Heart right ventricle (tissue), 16 donors: Measurements from ENCODE around the gene ATP13A1. TPM values are rescaled to one million over a fixed set of nuclear protein-coding genes. Genes with fewer than 3 reads are reported as not detected.

Experiments used
- ATAC-seq, 8 donors: fragments of 200-7000 bp; cut with Tn5 transposase; one replicate each; pipeline ENCODE4 v1.9.1; 2020; ENCODE audit warnings: mild to moderate bottlenecking in 8 of 8, moderate library complexity in 8 of 8, moderate number of reproducible peaks in 1 of 8
- DNase-seq, 2 donors: peaks; one replicate each; pipeline ENCODE4 v3.0.0-alpha.2; 2020
- H3K27ac ChIP-seq, 10 donors: fragments of 200-600 bp; sonication (generic) in 2 of 10; one replicate each; pipeline versions ENCODE4 v1.5.0 to v1.8.0; 2020 to 2022; ENCODE audit warnings: mild to moderate bottlenecking in 3 of 10
- H3K27me3 ChIP-seq, 7 donors: fragments of 200-600 bp; one replicate each; pipeline ENCODE4 v1.8.0; 2021 to 2022; ENCODE audit warnings: mild to moderate bottlenecking in 2 of 7
- H3K36me3 ChIP-seq, 9 donors: fragments of 200-600 bp; sonication (generic) in 1 of 9; one replicate each; pipeline versions ENCODE4 v1.5.0 to v1.8.0; 2020 to 2022; ENCODE audit warnings: mild to moderate bottlenecking in 2 of 9
- H3K4me1 ChIP-seq, 9 donors: fragments of 200-600 bp; sonication (generic) in 1 of 9; one replicate each; pipeline versions ENCODE4 v1.5.0 to v1.8.0; 2020 to 2022; ENCODE audit warnings: mild to moderate bottlenecking in 4 of 9
- H3K4me3 ChIP-seq, 10 donors: fragments of 200-600 bp; sonication (generic) in 2 of 10; one replicate each; pipeline versions ENCODE4 v1.5.0 to v1.8.0; 2020 to 2022; ENCODE audit warnings: mild to moderate bottlenecking in 7 of 10, moderate library complexity in 2 of 10
- H3K9me3 ChIP-seq, 11 donors: fragments of 200-600 bp in 10 of 11; sonication (generic) in 2 of 11; one replicate each; pipeline versions ENCODE4 v1.5.0 to v1.8.0; 2013 to 2022; ENCODE audit warnings: mild to moderate bottlenecking in 2 of 11, control low read depth in 1 of 11, moderate library complexity in 1 of 11
- CTCF ChIP-seq, 9 donors: fragments of 200-600 bp; sonication (generic) in 2 of 9; IDR thresholded peaks; one replicate each; pipeline versions ENCODE4 v1.5.0 to v1.8.0; 2021 to 2022; ENCODE audit warnings: antibody characterized with exemption in 9 of 9, mild to moderate bottlenecking in 5 of 9, moderate library complexity in 1 of 9
- WGBS, 2 donors: extraction: QIAGEN DNeasy Blood & Tissue Kit; methylation state at CpG; one replicate each; pipeline ENCODE4 v1.1.7; 2013; ENCODE audit warnings: inconsistent platforms in 1 of 2; 5-methylcytosine and 5-hydroxymethylcytosine counted together
- intact Hi-C, 10 donors: fragments of 100-400 bp; cut with DNase I; formaldehyde crosslinking; loops; one replicate each; pipeline versions ENCODE4 v1.11.1 to v1.14.2; 2022
- polyA plus RNA-seq, 2 donors: library from polyadenylated mRNA; stranded (reverse); fragments of 200-250 nt; gene quantifications; one replicate each; pipeline ENCODE4 v1.2.3, GENCODE V29; 2013
- total RNA-seq, 10 donors: library from RNA; stranded (reverse); fragmentation: NEBNext Ultra II Directional in 3 of 10; extraction: Animal tissue kit (Norgen Biotek cat#: 25700) in 3 of 10; gene quantifications; one replicate each; pipeline versions ENCODE4 v1.2.1 to v1.2.4, GENCODE V29; 2021 to 2023
- donor health status: Arrhythmogenic right ventricular cardiomyopathy.
- donor health status: ischemic (EF 13 %, LVEDD 7.1; RV severe dilation, severe dysfunction).
- donor health status: healthy with polysubstance abuse.
- donor health status: DM: no; HTN: yes; CAD: no.
- donor health status: DM: no; HTN: no; CAD: no.
- donor health status: ischemic (EF 25% LVEDD 6.9; RV normal size, moderate dysfunction).
- donor health status: ischemic (EF 25% LVEDD 5.7; RV mildly dilated, moderate dysfunction).
- donor health status: healthy.
- donor health status: DM: yes; HTN: yes; CAD: no.
- donor health status: Ischemic cardiomyopathy.
- donor health status: ischemic (EF 35%, LVEDD 5.7; RV mildly dilated, moderate dysfunction).
- donor health status: nonischemic (EF 11% LVEDD 7.7; RV severe dilation, severe dysfunction).
- donor health status: DM: yes; HTN: yes; CAD: no.
- donor health status: PGD.
- donor health status: ischemic (EF 29% LVEDD 5.4; RV normal size, mild dysfunction).
- donor health status: nonischemic (EF 23%, LVEDD 6.1; RV moderate dilation, normal function).

Gene ATP13A1
- total and polyA plus RNA-seq, 12 donors: 12.3 to 34.5 (median 18.8) TPM

GRCh38 chr19:19597809-19598306, 65.6 kb downstream of the ATP13A1 start:
- intact Hi-C loops: no loop called here
- TF ChIP-seq CTCF (IDR thresholded peaks at IDR 0.05): no peak
- Histone ChIP-seq H3K27ac (peak overlapping the region in 1 of 10 donors; percentile 81), H3K4me3 (no peak overlapping the region), H3K36me3 (no peaks in the 10 kb centered on the region), H3K27me3 (peaks cover 0 to 9% (median 0%) of the 10 kb centered on the region in 7 donors), H3K4me1 (peaks cover 0 to 16% (median 0%) of the 10 kb centered on the region in 9 donors), H3K9me3 (no peaks in the 10 kb centered on the region)
- DNase-seq (no peak), ATAC-seq (no peak)
- WGBS, 2 donors: 49 to 54% methylated on average over 8 of the region's 8 CpGs

Other genes starting within 250 kb of the ATP13A1 start
- gene TSSK6, start 148.1 kb downstream of the ATP13A1 start, total RNA-seq: 1 to 10 TPM in 1 of 10 donors, under 1 TPM in 8, not detected in 1; 0.23 to 1.2 (median 0.45) TPM
- gene TSSK6, start 148.1 kb downstream of the ATP13A1 start, polyA plus RNA-seq: under 1 TPM; 0.29 to 0.49 TPM
- 1,000 to 10,000 TPM in 9 of 10 donors, 100 to 1,000 TPM in 1; 856 to 1,274 (median 1,129) TPM for gene NDUFA13, start 147.5 kb downstream of the ATP13A1 start, total RNA-seq
- gene NDUFA13, start 147.5 kb downstream of the ATP13A1 start, polyA plus RNA-seq: 1,000 to 10,000 TPM; 1,172 to 1,278 TPM
- gene YJEFN3, start 134.8 kb downstream of the ATP13A1 start, total RNA-seq: 1 to 10 TPM; 2.1 to 4.1 (median 2.4) TPM
- gene YJEFN3, start 134.8 kb downstream of the ATP13A1 start, polyA plus RNA-seq: 10 to 100 TPM in 1 of 2 donors, 1 to 10 TPM in 1; 4.0 to 13.1 TPM
- gene CILP2, start 125.4 kb downstream of the ATP13A1 start, total RNA-seq: under 1 TPM in 8 of 10 donors, not detected in 2; 0.09 to 0.61 (median 0.23) TPM
- under 1 TPM; 0.07 to 0.23 TPM for gene CILP2, start 125.4 kb downstream of the ATP13A1 start, polyA plus RNA-seq
- 1 to 10 TPM in 1 of 10 donors, under 1 TPM in 2, not detected in 7; 0.25 to 1.2 (median 0.36) TPM for gene PBX4, start 45.0 kb downstream of the ATP13A1 start, total RNA-seq
- gene PBX4, start 45.0 kb downstream of the ATP13A1 start, polyA plus RNA-seq: under 1 TPM; 0.06 to 0.51 TPM
- 1 to 10 TPM in 3 of 10 donors, under 1 TPM in 6, not detected in 1; 0.25 to 1.9 (median 0.94) TPM for gene LPAR2, start 35.5 kb downstream of the ATP13A1 start, total RNA-seq
- gene LPAR2, start 35.5 kb downstream of the ATP13A1 start, polyA plus RNA-seq: 1 to 10 TPM in 1 of 2 donors, under 1 TPM in 1; 0.52 to 1.2 TPM
- gene GMIP, start 20.0 kb downstream of the ATP13A1 start, total RNA-seq: 10 to 100 TPM in 1 of 10 donors, 1 to 10 TPM in 9; 1.4 to 11.8 (median 2.4) TPM
- 1 to 10 TPM; 1.6 to 2.5 TPM for gene GMIP, start 20.0 kb downstream of the ATP13A1 start, polyA plus RNA-seq
- gene ZNF101, start 5.2 kb upstream of the ATP13A1 start, total RNA-seq: 1 to 10 TPM; 2.5 to 5.7 (median 3.8) TPM
- 1 to 10 TPM; 3.1 to 6.9 TPM for gene ZNF101, start 5.2 kb upstream of the ATP13A1 start, polyA plus RNA-seq
- gene ZNF14, start 69.4 kb upstream of the ATP13A1 start, total RNA-seq: 1 to 10 TPM; 2.8 to 6.6 (median 4.1) TPM
- 1 to 10 TPM; 1.8 to 3.8 TPM for gene ZNF14, start 69.4 kb upstream of the ATP13A1 start, polyA plus RNA-seq
- 10 to 100 TPM; 11.1 to 17.0 (median 13.4) TPM for gene ZNF506, start 158.1 kb upstream of the ATP13A1 start, total RNA-seq
- gene ZNF506, start 158.1 kb upstream of the ATP13A1 start, polyA plus RNA-seq: 1 to 10 TPM; 3.3 to 8.6 TPM
- 10 to 100 TPM in 5 of 10 donors, 1 to 10 TPM in 5; 4.8 to 13.0 (median 9.2) TPM for gene ZNF253, start 202.2 kb upstream of the ATP13A1 start, total RNA-seq
- gene ZNF253, start 202.2 kb upstream of the ATP13A1 start, polyA plus RNA-seq: 1 to 10 TPM; 2.4 to 6.2 TPM
- 1 to 10 TPM; 1.1 to 3.3 (median 1.9) TPM for gene ZNF93, start 237.3 kb upstream of the ATP13A1 start, total RNA-seq
- gene ZNF93, start 237.3 kb upstream of the ATP13A1 start, polyA plus RNA-seq: 1 to 10 TPM; 1.1 to 2.6 TPM